Peyer's patch (tissue), 4 donors: Measurements from ENCODE around the gene NANOS3.

Experiments
- CTCF ChIP-seq, 6 experiments: fragments of 450-650 bp in 4 of 6; fragments of 200-600 bp in 2 of 6; sonication (generic) in 1 of 6; IDR thresholded peaks; one replicate each; pipeline ENCODE4 v1.5.1; 2017 to 2019; ENCODE audit warnings: antibody characterized with exemption in 6 of 6, mild to moderate bottlenecking in 3 of 6, moderate library complexity in 1 of 6
- POLR2A ChIP-seq, 2 donors: fragments of 450-650 bp; IDR thresholded peaks; one replicate each; pipeline ENCODE4 v1.5.1; 2017; ENCODE audit warnings: antibody characterized with exemption in 2 of 2, mild to moderate bottlenecking in 2 of 2, moderate library complexity in 2 of 2

GRCh38 chr19:13876834-13877233 is at the start of gene NANOS3:
- TF ChIP-seq CTCF (IDR thresholded peaks at IDR 0.05) (no peak), POLR2A (IDR thresholded peaks at IDR 0.05) (no peak)
